ENCODE measurements around the gene ARHGAP21.
A peak's percentile ranks its signal among the peaks of the same experiment; 100 is the strongest.
"Not testable (repeated sequence)": the region's sequence is repeated elsewhere in the genome, so short reads cannot be mapped to it uniquely, and the experiment has no call there.

Gene ARHGAP21

DNA sequence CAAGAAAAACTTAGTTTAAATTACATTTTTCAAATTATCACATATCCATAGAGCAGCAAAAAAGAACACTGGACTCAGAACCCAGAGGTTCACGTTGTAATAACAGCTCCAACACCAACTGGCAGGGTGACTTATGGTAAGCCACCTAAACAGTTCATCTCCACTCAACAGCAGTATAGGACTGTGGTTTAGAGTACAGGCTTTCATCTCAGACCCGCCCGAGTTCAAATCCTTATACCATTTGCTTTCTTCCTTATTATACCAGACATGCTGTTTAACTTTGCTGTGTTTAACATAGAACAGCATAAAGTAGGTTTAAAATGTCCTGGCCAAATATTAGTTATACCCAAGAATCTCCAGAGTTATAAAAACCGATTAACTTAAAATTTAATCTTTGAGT is 97.9 kb downstream of the ARHGAP21 start:
- DNase-seq = no peak

DNA sequence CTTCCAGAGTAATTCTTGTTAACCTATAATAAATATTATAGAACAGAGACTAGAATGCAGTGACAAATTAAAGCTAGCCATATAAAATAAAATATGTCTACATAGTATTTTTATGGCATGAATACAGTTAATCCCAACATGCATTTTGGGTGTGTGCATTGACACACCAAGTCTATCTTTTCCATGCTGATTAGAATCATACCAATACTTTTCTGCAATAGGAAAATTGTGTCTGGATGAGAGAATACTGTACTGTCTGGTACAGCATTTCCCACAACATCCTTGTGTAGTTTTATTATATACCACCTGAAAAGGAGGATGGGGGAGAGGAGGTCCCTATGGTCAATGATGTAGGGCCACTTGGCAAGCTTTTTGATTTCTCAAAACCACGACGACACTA is 100.3 kb downstream of the ARHGAP21 start:
- no peak for DNase-seq

DNA sequence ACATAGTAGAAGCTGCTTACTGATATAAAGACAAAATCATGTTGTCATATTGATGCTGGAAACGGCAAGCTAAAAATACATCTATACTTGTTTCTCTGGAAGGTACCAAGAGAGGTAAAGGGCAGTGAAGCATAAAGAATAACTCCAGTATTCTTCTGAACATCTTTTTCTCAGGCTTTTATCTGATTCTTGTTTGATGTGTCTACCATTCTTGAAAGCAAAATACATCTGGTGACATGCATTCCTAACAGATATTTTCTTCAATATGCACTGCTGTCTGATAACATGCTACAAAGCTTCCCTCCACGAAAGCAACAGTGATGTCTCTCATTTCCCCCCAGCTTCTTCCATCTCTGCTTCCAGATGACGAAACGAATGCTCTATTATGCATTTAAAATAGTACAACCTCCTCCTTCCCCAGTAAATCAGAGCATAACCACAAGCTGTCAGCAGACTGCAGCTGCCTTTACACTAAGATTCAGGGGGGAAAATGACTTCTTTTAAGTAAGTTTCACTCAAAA is 100.8 kb downstream of the ARHGAP21 start:
- DNase-seq = peak in 2 of 5 donors; percentile 5 to 36

DNA sequence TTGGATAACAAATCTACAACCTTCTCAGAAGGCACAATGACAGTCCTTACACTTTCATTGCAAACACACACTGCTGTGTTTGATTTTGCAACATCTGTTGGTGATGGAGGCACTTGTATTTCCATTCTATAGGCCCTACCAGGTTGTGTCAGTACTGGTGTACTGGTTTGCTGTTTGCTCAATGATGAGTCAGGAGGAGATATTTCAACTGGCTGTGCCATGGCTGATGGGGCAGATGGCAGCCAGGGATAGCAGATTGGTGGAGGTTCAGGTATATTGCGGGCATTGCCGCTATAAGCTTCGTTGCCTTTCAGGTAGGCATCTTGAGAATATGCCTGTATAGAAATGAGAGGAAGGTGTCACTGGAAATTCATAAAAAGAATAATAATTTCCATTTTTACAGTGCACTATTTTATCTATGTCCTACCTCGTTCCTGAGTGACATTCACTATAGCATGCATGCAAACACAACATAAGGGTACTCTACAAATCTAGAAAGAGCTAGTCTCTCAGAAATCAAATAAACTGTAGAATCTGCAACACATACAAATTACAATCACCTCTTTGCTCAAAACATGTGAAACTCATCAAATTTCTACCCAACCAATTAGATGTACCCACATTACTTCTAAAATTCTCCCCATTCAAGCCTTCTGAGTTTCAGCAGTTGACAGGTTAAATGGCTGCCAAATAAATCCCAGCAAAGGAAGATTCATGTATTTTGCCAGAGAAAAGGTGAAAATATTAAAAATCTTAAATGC is 102.5 kb downstream of the ARHGAP21 start:
- DNase-seq = not testable (repeated sequence)

DNA sequence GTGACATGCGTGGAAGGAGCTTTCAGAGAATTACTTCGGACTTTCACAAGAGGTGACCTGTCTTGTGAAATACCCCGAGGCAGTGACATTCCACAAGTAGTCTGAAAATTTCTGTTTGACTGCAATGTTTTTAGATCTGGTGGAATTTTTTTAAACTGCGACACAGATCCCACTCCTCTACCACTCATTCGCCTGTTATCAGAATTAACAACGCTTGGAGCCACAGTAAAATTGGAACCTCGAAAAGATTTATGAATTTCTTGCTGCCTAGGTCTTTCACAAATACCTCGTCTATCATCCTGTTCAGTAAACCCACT is 103.7 kb downstream of the ARHGAP21 start:
- DNase-seq = not testable (repeated sequence)

DNA sequence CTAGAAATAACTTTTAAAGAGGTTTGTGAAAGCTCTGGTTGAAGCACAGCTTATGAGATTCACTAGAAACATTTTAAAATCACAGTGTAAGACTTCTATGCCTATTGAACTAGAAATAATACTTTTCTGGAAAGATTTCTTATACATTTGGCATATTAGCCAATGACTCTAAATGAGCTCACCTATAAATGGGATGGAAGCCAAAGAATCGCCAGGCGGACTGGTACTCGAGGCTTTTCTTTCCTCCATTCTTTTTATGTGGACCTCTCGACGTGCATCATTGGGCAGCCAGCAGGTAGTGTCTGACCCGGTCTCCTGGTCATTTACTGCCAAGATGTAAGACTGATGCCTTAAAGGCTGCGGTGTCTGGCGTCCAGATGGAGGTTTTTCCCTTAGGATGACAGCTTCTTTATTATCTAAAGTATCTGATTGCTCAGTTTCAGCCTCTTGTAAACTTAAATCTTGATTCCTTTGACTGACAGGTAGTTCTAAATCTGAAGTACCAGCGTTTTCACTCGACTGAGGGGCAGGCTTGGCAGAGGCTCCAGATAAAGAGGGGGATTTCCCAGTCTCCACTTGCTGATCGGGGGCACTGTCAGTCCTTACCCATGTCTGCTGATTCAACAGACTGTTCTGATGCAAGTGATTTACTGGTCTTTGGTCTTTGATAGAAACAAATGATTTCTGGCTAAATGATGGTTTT is 104.2 kb downstream of the ARHGAP21 start:
- DNase-seq = not testable (repeated sequence)

DNA sequence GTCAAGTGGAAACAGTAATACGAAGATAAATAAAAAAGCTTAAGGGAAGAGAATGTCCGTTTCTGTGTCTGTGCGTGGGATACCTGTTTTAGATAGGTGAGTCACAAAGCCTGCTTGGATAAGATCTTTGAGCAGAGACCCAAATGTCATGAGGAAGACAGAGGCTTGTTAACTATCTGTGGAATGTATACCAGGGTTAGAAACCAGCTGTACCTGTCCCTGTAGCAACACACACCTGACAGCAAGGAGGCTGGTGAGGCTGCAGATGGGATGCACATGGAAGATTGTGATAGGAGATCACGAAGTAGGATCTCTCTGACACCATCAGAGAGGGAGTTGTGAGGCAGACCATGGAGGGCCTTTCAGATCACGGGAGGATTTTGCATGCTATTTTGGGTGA is 105.3 kb downstream of the ARHGAP21 start:
- DNase-seq = no peak

DNA sequence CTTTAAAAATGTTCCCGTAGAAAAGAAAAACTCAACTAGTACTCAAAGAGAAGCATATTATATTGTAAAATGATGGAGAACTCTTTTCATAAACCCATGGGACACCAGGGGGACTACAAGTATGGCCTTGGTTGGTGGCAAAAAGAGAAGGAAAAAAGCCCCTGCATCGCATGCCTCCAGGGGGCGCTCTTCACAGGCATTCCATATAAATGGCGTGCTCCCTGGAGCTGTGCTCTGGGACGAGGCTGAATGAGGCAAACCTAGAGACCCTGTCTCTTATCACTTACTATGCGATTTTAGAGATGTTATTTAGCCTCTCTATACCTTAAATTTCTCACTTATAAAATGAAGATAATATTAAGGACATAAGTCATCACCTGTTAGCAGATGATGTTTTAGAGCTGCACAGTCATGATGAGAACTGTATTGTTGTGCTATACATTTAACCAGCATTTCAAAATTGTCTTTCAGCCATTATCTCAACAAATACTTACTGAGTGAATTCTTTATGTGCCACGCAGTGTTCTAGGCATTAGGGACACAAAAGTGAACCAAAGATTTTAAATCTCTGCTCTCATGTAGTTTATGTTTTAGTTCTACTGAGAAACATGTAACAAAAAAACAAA is 105.8 kb downstream of the ARHGAP21 start:
- DNase-seq = peak; percentile 10 to 41 (median 20)

DNA sequence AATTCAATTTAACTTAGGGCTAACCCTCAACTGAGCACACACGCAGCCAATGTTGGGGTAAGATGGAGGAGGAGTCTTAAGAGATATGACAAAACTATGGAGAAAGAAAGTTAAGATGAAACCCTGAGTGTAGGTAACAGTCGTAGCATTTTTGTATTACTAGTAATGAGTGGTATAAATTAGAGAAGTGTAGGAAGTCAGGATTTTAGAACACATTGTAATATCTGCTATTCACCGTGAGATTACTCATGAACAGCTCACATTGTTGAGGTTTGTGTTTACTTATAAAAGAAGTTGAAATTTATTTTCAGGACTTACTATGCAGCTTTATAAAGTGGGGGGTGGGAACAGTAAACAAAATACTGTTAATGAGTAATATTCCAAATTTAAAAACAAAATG is 107.2 kb downstream of the ARHGAP21 start:
- DNase-seq = no peak

DNA sequence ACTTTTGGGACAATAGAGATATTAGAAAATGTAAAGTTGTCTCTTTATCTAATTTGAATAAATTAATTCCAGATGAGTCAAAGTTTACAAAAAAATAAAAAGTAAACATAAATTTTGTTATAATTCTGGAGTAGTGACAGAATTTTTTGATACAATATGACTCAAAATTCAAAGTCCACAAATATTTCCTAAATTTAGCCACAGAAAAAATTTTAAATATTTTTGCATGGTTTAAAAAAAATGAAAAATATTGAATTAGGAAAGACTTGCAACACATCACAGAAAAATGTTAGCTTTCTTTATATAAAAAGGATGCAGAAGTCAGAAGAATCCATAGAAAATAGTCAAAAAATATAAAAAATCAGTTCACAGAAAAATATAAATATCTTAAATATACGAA is 117.7 kb downstream of the ARHGAP21 start:
- no peak for DNase-seq

DNA sequence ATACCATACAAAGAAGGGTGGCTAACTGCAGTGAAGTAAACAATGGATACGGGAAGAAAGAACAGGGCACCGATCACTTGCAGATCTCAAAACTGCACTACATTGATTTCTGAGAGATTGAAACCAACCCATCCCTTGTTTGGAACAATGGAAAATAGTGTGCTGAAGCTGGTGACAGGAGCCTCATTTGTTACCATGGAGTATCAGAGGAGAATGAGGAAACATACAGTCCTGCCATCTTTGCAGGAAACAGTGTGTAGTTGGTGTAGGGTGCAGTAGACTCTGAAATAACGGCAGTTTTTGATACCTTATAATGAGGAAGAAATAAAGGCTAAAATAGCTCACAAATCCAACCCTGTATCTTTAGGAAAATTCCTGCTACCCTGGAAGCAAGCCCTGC is 118.5 kb downstream of the ARHGAP21 start:
- no peak for DNase-seq

DNA sequence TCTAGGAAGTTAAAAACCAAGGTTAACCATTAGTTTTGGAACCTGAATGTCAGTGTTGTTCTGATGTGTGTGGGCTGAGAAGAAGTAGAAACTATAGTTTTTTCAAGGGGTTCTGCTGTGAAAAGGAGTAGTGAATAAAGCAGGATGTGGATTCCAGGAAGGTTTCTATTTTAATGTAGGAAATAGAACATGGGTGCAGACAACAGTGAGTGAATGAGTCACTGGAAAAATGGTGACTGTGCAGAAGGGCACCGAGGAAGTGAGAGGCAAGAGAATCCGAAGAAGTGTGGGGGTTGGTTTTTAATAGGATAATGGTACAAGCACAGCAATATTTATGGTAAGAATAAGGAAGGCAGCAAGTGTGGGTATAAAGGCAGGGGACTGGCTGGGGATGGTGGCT is 120.4 kb downstream of the ARHGAP21 start:
- peak in 1 of 5 donors; percentile 57 for DNase-seq

DNA sequence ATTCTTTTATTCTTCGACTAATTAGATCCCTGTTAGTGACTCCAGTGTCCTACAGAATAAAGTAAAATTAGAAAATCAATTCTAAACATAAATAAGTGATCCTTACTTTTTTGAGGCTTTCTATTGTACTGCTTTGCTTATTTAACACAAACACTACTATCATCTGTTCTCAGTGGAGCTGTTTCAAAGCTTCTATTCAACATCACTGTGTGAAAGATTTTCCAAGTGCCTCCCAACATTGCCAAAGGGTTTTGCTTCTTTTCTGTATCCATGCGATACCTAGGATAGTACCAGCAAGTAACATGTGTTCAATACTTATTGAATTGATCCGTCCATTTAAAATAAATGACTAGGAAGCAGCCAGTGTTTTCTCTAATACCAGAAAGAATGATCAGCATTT is 125.7 kb downstream of the ARHGAP21 start:
- no peak for DNase-seq

DNA sequence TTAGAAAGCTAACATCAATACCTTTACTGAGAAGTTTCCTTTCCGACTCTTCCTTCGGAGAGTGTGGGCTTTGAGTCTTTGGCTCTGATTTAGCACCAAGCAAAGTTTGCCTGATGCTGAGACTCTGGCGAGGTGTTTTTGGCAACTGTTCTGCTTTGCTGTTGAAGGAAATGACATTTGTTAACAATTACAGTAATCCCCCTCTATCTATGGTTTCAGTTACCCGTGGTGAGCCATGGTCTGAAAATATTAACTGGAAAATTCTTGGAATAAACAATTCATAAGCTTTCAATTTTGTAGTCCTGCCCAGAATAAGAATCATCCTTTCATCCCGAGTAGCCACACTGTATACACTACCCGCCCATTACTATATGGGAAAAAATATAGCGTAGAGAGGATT is 126.3 kb downstream of the ARHGAP21 start:
- no peak for DNase-seq

DNA sequence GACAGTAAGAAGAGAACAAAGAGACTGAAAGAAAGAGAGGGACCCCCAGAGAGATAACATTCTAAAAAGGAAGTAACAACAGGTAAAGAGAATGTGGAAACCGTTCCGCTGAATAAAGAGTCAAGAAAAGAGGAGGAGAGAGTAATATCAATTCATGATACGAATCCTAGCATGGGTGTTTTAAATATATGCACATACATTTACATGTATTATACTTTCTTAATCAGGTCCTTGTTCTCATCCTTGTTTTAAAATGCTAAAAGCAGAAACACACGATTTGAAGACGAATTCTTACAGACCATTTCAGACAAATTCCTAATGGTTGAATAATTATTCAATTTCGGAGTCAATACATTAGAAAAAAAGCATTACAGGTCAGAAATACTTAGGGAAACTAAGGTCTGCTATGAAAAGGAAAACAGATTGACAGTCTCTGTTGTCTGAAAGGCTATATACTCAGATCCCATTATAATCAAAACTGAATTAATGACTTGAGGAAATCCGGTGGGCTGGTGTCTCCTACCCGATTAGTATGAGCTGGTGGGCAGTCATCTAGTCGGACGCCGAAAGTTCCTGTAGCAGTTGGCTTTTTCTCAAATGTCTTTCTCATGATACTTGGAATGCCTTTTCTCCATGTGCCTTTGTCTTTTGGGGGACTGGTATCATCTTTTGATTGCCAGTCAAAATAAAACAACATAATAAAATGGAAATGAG is 127.3 kb downstream of the ARHGAP21 start:
- no peak for DNase-seq

DNA sequence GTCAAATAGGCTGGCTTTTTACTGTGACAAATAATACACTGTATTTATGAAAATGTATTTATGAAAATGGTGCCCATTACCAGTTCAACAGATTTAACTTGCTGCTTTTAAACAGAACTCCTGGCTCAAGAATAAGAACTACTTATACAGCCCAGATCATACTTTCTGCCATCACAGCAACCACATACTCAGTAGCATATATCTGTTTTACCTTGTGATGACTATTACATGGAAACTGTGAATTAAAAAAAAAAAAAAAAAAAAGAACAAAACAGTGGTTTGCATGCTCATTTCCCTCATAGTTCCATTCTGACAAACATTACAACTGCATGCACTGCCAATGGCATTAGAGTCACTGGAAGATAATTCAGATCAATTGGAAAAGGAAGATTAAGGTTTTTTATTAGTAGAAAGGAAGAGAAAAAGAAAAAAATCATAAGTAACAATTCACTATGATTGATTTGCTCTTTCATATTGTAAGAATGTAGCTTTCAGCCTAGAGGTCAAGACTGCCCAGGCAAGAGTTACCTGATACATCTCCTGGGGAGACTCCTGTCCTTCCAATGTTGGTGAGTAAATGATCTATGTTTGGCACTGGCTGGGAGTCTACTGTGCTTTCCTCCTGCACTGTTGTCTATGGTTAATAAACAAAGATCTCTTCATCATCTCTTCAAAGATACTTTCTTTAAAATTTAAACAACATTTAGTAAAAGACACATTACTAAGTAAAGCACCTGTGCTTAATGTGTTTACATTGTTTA is 132.8 kb downstream of the ARHGAP21 start:
- no peak for DNase-seq

DNA sequence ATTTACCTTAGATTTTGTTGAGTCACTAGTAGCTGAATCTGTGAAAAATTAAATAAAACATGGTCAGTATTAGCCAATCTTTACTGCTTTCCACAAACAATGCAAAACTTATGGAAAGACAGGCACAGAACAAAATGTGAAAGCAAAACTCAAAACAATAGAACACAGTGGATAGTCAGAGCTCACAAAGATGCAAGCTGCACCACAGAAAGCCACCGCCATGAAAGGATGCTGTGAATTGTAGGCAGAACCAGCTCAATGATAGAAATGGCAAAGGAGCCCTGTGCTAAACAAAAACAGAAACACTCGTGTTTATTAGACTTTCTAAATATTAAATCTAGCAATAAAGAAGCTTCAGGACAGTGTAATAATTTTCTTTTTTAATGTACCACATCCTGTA is 134.4 kb downstream of the ARHGAP21 start:
- no peak for DNase-seq

DNA sequence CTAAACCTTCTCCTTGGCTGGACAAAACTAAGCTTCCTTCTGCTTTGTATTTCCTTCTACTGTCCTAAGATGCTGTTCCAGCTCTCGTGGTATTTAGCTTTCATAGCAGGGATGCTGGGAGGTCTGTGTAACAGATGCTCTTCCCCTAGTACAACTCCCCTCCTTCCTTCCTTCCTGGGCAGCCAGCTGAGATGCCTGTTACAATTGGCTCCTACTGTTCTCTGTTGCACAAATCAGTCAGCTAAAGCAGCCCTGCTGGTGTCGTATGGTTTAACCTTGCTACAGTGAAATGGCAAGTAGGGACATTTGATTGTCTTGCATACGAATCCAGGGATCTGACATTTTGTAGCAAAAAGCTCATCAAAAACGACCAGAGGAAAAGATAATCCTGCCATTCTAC is 143.8 kb downstream of the ARHGAP21 start:
- no peak for DNase-seq

DNA sequence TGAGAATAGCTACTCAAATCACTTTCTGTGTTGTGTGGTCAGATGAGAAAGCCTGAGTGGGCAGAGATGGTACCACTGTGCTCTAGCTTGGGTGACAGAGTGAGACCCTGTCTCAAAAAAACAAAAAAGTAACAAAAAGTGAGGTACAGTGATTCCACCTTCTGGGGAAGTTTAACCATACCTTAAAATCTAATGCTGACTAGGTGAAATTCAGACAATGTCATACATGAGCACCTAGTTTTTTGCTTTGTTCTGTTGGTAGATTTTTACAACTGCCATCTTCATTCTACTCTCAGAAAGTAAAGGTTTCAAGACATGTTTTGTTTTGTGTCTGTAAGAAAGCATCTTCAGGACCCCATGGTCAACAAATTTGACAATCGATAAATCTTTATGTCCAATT is 144.2 kb downstream of the ARHGAP21 start:
- DNase-seq = no peak

DNA sequence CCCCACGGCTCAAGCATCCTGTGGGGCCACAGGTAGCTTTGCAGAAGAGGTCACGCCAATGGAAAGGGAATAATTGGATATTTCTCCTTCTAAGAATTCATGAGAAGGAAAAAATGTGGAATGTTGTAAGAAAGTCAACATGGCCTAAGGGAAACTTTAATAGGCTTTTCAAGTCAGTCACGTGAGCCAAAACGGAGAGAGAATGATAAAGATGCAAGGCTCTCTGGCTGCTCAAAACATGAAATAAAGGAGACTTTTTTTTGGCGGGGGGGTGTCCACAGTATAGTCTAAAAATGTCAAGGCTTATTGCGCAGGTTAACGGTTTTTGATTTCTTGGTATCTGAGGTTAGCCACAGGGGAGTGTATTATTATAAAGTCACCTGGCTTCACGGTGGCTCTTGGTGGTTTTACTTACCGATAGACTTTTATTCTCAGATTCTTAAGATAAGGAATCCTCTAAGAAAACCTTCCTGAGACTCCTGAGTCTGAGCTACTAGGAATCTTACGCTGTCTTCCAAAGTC is 148.1 kb downstream of the ARHGAP21 start:
- DNase-seq = no peak

DNA sequence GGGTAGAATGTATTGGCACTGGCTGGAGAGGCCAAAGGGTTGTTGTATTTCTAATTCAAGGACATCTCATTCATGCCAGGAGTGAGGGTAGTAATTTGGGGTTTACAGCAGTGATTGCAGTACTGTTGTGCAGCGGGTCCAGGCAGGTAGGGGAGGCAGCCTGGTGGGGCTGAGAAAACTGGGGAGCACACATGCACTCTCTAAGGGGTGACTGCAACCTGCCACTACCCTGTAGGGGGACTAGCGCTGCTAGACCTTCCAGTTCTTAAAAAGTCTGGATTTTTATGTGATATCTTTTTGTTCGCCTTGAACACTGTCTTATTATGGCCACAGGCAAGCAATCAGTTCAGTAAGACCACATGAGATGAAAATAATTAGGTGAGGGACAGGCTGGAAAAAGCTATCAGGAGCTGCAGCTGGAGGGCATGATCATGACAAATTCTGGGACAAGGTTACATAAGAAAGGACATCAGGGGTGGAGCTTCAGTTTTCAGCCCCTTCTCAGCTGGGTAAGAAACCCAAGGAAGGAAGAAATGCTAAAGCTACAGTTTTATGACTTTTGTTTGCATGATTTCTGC is 149.0 kb downstream of the ARHGAP21 start:
- no peak for DNase-seq

DNA sequence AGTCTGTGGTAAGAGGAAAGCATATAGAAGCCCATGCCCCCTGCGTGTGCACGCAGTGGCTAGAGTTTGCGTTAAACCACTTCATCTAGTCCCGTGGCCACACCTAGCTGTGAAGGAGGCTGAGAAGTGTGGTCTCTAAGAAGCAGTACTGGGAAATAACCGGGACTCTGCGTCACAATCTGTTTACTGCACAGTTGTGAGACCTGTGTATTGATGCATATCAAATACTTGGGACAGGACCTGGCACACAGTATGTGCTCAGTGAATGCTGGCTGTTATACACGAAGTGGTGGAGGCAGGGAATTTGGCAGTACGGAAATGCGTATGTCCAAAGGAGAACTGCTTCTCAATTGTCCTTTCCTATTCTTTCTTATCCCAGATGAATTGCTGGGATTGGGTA is 149.5 kb downstream of the ARHGAP21 start:
- DNase-seq = no peak

Data from T-helper 1 cell (primary cell).